SK-N-SH treated with all-trans-retinoic acid at 6 μM for 48 hours (cell line): ENCODE results near the gene ZNF536.

Source experiments
- ATAC-seq: fragments of 200-7000 bp; cut with Tn5 transposase; 3 replicates; pipeline ENCODE4 v1.9.1; 2020; ENCODE audit warnings: mild to moderate bottlenecking, moderate library complexity
- ARNTL ChIP-seq: fragments of 450-650 bp; formaldehyde crosslinking; IDR thresholded peaks from 2 replicates; pipeline ENCODE4 v1.5.0; 2020; ENCODE audit warnings: low read depth, mild to moderate bottlenecking, moderate library complexity, borderline replicate concordance
- BACH2 ChIP-seq: fragments of 250-450 bp; sonication (Bioruptor Pico); IDR thresholded peaks from 2 replicates; pipeline ENCODE4 v1.9.0; 2021; ENCODE audit warnings: mild to moderate bottlenecking, borderline replicate concordance
- CSDC2 ChIP-seq: fragments of 250-450 bp; sonication (Bioruptor Pico); IDR thresholded peaks from 2 replicates; pipeline ENCODE4 v1.5.0; 2020; ENCODE audit warnings: mild to moderate bottlenecking, moderate library complexity
- ESRRG ChIP-seq: fragments of 250-450 bp; sonication (Bioruptor Pico); IDR thresholded peaks from 2 replicates; pipeline ENCODE4 v1.6.1; 2021; ENCODE audit warnings: mild to moderate bottlenecking
- GLIS3 ChIP-seq: fragments of 250-450 bp; sonication (Bioruptor Pico); IDR thresholded peaks from 2 replicates; pipeline ENCODE4 v1.5.0; 2020; ENCODE audit warnings: mild to moderate bottlenecking, moderate library complexity
- ISL1 ChIP-seq: fragments of 250-450 bp; sonication (Bioruptor Pico); IDR thresholded peaks from 2 replicates; pipeline ENCODE4 v2.1.2; 2022; ENCODE audit warnings: mild to moderate bottlenecking, moderate library complexity
- OSR1 ChIP-seq: fragments of 250-450 bp; sonication (Bioruptor Pico); IDR thresholded peaks from 2 replicates; pipeline ENCODE4 v1.8.0; 2022; ENCODE audit warnings: moderate library complexity, mild to moderate bottlenecking, inconsistent platforms
- PATZ1 ChIP-seq: fragments of 250-450 bp; sonication (Bioruptor Pico); IDR thresholded peaks from 2 replicates; pipeline ENCODE4 v1.8.0; 2020; ENCODE audit warnings: mild to moderate bottlenecking, moderate library complexity, borderline replicate concordance
- PPARA ChIP-seq: fragments of 250-450 bp; sonication (Bioruptor Pico); IDR thresholded peaks from 2 replicates; pipeline ENCODE4 v1.5.0; 2020; ENCODE audit warnings: mild to moderate bottlenecking, borderline replicate concordance
- RARB ChIP-seq: fragments of 250-450 bp; sonication (Bioruptor Pico); IDR thresholded peaks from 2 replicates; pipeline ENCODE4 v1.8.0; 2021; ENCODE audit warnings: mild to moderate bottlenecking, moderate library complexity
- SNAI2 ChIP-seq: fragments of 250-450 bp; sonication (Bioruptor Pico); IDR thresholded peaks from 2 replicates; pipeline ENCODE4 v1.5.0; 2020; ENCODE audit warnings: mild to moderate bottlenecking, moderate library complexity
- TCF4 ChIP-seq: fragments of 250-450 bp; sonication (Bioruptor Pico); IDR thresholded peaks from 2 replicates; pipeline ENCODE4 v1.8.0; 2021; ENCODE audit warnings: mild to moderate bottlenecking, moderate library complexity, borderline replicate concordance
- TOX ChIP-seq: fragments of 250-450 bp; sonication (Bioruptor Pico); IDR thresholded peaks from 2 replicates; pipeline ENCODE4 v1.8.0; 2021; ENCODE audit warnings: mild to moderate bottlenecking, moderate library complexity, borderline replicate concordance
- TSHZ2 ChIP-seq: fragments of 250-450 bp; sonication (Bioruptor Pico); IDR thresholded peaks from 2 replicates; pipeline ENCODE4 v1.5.0; 2020; ENCODE audit warnings: mild to moderate bottlenecking, moderate library complexity
- ZC3H10 ChIP-seq: fragments of 250-450 bp; sonication (Bioruptor Pico); IDR thresholded peaks from 2 replicates; pipeline ENCODE4 v1.5.1; 2021; ENCODE audit warnings: mild to moderate bottlenecking, moderate library complexity
- ZFP3 ChIP-seq: fragments of 250-450 bp; sonication (Bioruptor Pico); IDR thresholded peaks from 2 replicates; pipeline ENCODE4 v1.5.0; 2020; ENCODE audit warnings: mild to moderate bottlenecking, moderate library complexity
- ZFP30 ChIP-seq: fragments of 450-650 bp; formaldehyde crosslinking; IDR thresholded peaks from 2 replicates; pipeline ENCODE4 v1.5.0; 2022; ENCODE audit warnings: mild to moderate bottlenecking, moderate library complexity
- ZNF565 ChIP-seq: fragments of 450-650 bp; formaldehyde crosslinking; conservative IDR thresholded peaks from 2 replicates; pipeline ENCODE4 v1.5.0; 2020; ENCODE audit warnings: low read depth, mild to moderate bottlenecking, moderate library complexity
- ZNF70 ChIP-seq: fragments of 450-650 bp; formaldehyde crosslinking; IDR thresholded peaks from 2 replicates; pipeline ENCODE4 v1.5.0; 2020; ENCODE audit warnings: mild to moderate bottlenecking, moderate library complexity
- TF ChIP-seq, protein P1 (sequence below): fragments of 250-450 bp; sonication (Bioruptor Pico); IDR thresholded peaks from 2 replicates; pipeline ENCODE4 v1.5.1; 2020; ENCODE audit warnings: low read depth, mild to moderate bottlenecking, moderate library complexity
- TF ChIP-seq, protein P2 (sequence below): fragments of 250-450 bp; sonication (Bioruptor Pico); IDR thresholded peaks from 2 replicates; pipeline ENCODE4 v1.5.1; 2021; ENCODE audit warnings: mild to moderate bottlenecking, moderate library complexity
- TF ChIP-seq, protein P3 (sequence below): fragments of 250-450 bp; sonication (Bioruptor Pico); IDR thresholded peaks from 2 replicates; pipeline ENCODE4 v1.8.0; 2021; ENCODE audit warnings: low read depth, mild to moderate bottlenecking, moderate library complexity, borderline replicate concordance

Gene ZNF536

DNA sequence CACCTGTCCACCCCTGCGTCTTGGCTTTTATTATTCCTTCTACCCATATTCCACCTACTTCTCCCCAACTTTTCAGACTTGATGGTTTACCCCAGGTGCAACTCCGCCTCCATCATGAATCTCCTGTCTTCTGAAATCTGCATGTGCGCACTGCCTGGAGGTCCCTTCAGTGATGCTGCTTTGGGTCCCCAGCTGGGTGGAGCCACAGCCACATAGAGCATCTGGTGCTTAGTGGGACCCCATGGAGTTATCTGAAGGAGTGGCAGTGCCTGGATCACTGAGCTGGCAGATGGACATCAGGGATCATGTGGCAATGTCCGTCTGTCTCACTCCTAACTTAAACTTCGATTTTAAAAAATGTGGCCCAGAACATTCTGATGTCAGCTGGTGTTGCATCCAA is 13.5 kb downstream of the ZNF536 start:
- ATAC-seq, result no peak
- TF ChIP-seq TOX (CRISPR knock-in tag) (no peak), TSHZ2 (CRISPR knock-in tag) (no peak), ESRRG (CRISPR knock-in tag) (no peak), ZNF565 (no peak), ZC3H10 (CRISPR knock-in tag) (no peak), ARNTL (CRISPR knock-in tag) (no peak), PATZ1 (CRISPR knock-in tag) (no peak), ISL1 (CRISPR knock-in tag) (no peak), GLIS3 (CRISPR knock-in tag) (no peak), ZNF70 (CRISPR knock-in tag) (no peak), TCF4 (no peak), BACH2 (CRISPR knock-in tag) (no peak)
- TF ChIP-seq, protein P1, sequence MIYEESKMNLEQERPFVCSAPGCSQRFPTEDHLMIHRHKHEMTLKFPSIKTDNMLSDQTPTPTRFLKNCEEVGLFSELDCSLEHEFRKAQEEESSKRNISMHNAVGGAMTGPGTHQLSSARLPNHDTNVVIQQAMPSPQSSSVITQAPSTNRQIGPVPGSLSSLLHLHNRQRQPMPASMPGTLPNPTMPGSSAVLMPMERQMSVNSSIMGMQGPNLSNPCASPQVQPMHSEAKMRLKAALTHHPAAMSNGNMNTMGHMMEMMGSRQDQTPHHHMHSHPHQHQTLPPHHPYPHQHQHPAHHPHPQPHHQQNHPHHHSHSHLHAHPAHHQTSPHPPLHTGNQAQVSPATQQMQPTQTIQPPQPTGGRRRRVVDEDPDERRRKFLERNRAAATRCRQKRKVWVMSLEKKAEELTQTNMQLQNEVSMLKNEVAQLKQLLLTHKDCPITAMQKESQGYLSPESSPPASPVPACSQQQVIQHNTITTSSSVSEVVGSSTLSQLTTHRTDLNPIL, result no peak
- TF ChIP-seq, protein P2, sequence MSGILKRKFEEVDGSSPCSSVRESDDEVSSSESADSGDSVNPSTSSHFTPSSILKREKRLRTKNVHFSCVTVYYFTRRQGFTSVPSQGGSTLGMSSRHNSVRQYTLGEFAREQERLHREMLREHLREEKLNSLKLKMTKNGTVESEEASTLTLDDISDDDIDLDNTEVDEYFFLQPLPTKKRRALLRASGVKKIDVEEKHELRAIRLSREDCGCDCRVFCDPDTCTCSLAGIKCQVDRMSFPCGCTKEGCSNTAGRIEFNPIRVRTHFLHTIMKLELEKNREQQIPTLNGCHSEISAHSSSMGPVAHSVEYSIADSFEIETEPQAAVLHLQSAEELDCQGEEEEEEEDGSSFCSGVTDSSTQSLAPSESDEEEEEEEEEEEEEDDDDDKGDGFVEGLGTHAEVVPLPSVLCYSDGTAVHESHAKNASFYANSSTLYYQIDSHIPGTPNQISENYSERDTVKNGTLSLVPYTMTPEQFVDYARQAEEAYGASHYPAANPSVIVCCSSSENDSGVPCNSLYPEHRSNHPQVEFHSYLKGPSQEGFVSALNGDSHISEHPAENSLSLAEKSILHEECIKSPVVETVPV (CRISPR knock-in tag), result no peak
- TF ChIP-seq, protein P3, sequence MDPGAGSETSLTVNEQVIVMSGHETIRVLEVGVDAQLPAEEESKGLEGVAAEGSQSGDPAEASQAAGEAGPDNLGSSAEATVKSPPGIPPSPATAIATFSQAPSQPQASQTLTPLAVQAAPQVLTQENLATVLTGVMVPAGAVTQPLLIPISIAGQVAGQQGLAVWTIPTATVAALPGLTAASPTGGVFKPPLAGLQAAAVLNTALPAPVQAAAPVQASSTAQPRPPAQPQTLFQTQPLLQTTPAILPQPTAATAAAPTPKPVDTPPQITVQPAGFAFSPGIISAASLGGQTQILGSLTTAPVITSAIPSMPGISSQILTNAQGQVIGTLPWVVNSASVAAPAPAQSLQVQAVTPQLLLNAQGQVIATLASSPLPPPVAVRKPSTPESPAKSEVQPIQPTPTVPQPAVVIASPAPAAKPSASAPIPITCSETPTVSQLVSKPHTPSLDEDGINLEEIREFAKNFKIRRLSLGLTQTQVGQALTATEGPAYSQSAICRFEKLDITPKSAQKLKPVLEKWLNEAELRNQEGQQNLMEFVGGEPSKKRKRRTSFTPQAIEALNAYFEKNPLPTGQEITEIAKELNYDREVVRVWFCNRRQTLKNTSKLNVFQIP, result no peak

- ATAC-seq, result no peak; the same call in 2 of the 3 replicates
- no peak for TF ChIP-seq CSDC2
- TF ChIP-seq TSHZ2 (CRISPR knock-in tag), result no peak
- no peak for TF ChIP-seq ZC3H10 (CRISPR knock-in tag)
- TF ChIP-seq, protein P1, result no peak
- TF ChIP-seq RARB, result no peak
- TF ChIP-seq ZFP3, result no peak
- no peak for TF ChIP-seq PPARA
- no peak for TF ChIP-seq ESRRG (CRISPR knock-in tag)
- TF ChIP-seq ZFP30 (CRISPR knock-in tag), result no peak
- TF ChIP-seq TCF4, result no peak
- no peak for TF ChIP-seq SNAI2 (CRISPR knock-in tag)
- no peak for TF ChIP-seq OSR1
- no peak for TF ChIP-seq ISL1 (CRISPR knock-in tag)
- TF ChIP-seq ZNF565, result no peak
- TF ChIP-seq TOX (CRISPR knock-in tag), result no peak
- TF ChIP-seq GLIS3 (CRISPR knock-in tag), result no peak
Measured at GRCh38 chr19:30386551-30387143, 14.5 kb downstream of the ZNF536 start.
